Stimulated activated CD4-positive, alpha-beta T cell treated with anti-CD3 and anti-CD28 coated beads, Interleukin-4, amount 100 ng/mL, for 24 hours (primary cell): ENCODE measurements around the gene CD320.
A peak's percentile ranks its signal among the peaks of the same experiment; 100 is the strongest.
"Not testable (repeated sequence)": the region's sequence is repeated elsewhere in the genome, so short reads cannot be mapped to it uniquely, and the experiment has no call there.

Experiments used
- DNase-seq: peaks from one replicate; pipeline ENCODE4 v3.0.0-alpha.2; 2020

The CD320 gene

GRCh38 chr19:8332976-8333766 lies 25.0 kb upstream of the CD320 start:
- no peak for DNase-seq

- no peak for DNase-seq
These were observed 23.2 kb upstream of the CD320 start for GRCh38 chr19:8331263-8331845.

GRCh38 chr19:8329996-8330395 lies 21.8 kb upstream of the CD320 start:
- no peak for DNase-seq

GRCh38 chr19:8325454-8325853 lies 17.3 kb upstream of the CD320 start:
- no peak for DNase-seq

- DNase-seq: no peak
These were observed 16.3 kb upstream of the CD320 start for GRCh38 chr19:8324186-8325050.

- no peak for DNase-seq
These were observed 15.6 kb upstream of the CD320 start for GRCh38 chr19:8323781-8324185.

GRCh38 chr19:8322638-8322997 lies 14.5 kb upstream of the CD320 start:
- no peak for DNase-seq

GRCh38 chr19:8321986-8322637 lies 14.0 kb upstream of the CD320 start:
- DNase-seq: no peak

- DNase-seq: peak; percentile 98
These were observed 13.2 kb upstream of the CD320 start, which contains the start of the genes NDUFA7 and RPS28 for GRCh38 chr19:8321067-8321985. TSS of gene NDUFA7 (minus strand) at chr19:8321375. CDS start at chr19:8321358, 17 bp downstream. TSS of gene RPS28 (plus strand) at chr19:8321496. CDS start at chr19:8321531, 35 bp downstream.

- no peak for DNase-seq
These were observed 12.5 kb upstream of the CD320 start for GRCh38 chr19:8320564-8321066.

- no peak for DNase-seq
These were observed 11.8 kb upstream of the CD320 start for GRCh38 chr19:8319807-8320520.

GRCh38 chr19:8318835-8319234 lies 10.7 kb upstream of the CD320 start:
- DNase-seq: not testable (repeated sequence)

GRCh38 chr19:8316351-8317125 lies 8.4 kb upstream of the CD320 start:
- DNase-seq: no peak

- not testable (repeated sequence) for DNase-seq
These were observed 7.0 kb upstream of the CD320 start for GRCh38 chr19:8314981-8315640.

GRCh38 chr19:8311461-8312260 lies 3.5 kb upstream of the CD320 start:
- DNase-seq: peak; percentile 3

GRCh38 chr19:8310342-8311055 lies 2.3 kb upstream of the CD320 start:
- peak; percentile 2 for DNase-seq

GRCh38 chr19:8308891-8309291 lies 733 bp upstream of the CD320 start:
- peak; percentile 2 for DNase-seq

GRCh38 chr19:8307400-8307964 lies 676 bp downstream of the CD320 start:
- peak; percentile 11 for DNase-seq
